GM18907 (cell line): ENCODE measurements around the gene CAPN11.
A peak's percentile ranks its signal among the peaks of the same experiment; 100 is the strongest.
"Not testable (repeated sequence)": the region's sequence is repeated elsewhere in the genome, so short reads cannot be mapped to it uniquely, and the experiment has no call there.

Experiments
- ATAC-seq: cut with Tn5 transposase; IDR thresholded peaks from one replicate; pipeline ENCODE4 v1.9.1; 2021; ENCODE audit warnings: mild to moderate bottlenecking, moderate library complexity; ENCODE audit not compliant: unreplicated experiment

The CAPN11 gene

GRCh38 chr6:44129841-44130322 is 28.7 kb upstream of the CAPN11 start:
- no peak for ATAC-seq

GRCh38 chr6:44131892-44132291 is 26.7 kb upstream of the CAPN11 start:
- no peak for ATAC-seq

GRCh38 chr6:44132476-44132875 is 26.1 kb upstream of the CAPN11 start:
- no peak for ATAC-seq

- ATAC-seq, result no peak
These were observed 25.4 kb upstream of the CAPN11 start for GRCh38 chr6:44133003-44133931.

- ATAC-seq, result no peak
These were observed 24.5 kb upstream of the CAPN11 start for GRCh38 chr6:44133981-44134711.

- no peak for ATAC-seq
These were observed 23.4 kb upstream of the CAPN11 start for GRCh38 chr6:44135173-44135758.

- no peak for ATAC-seq
These were observed 22.7 kb upstream of the CAPN11 start for GRCh38 chr6:44135875-44136274.

GRCh38 chr6:44138717-44139350 is 19.8 kb upstream of the CAPN11 start:
- ATAC-seq, result no peak

- no peak for ATAC-seq
These were observed 19.3 kb upstream of the CAPN11 start for GRCh38 chr6:44139351-44139743.

- no peak for ATAC-seq
These were observed 15.8 kb upstream of the CAPN11 start for GRCh38 chr6:44142835-44143234.

GRCh38 chr6:44143731-44144130 is 14.9 kb upstream of the CAPN11 start:
- ATAC-seq, result no peak

- not testable (repeated sequence) for ATAC-seq
These were observed 14.1 kb upstream of the CAPN11 start for GRCh38 chr6:44144536-44144935.

- no peak for ATAC-seq
These were observed 12.8 kb upstream of the CAPN11 start for GRCh38 chr6:44145839-44146238.

GRCh38 chr6:44146685-44147084 is 11.9 kb upstream of the CAPN11 start:
- no peak for ATAC-seq

- no peak for ATAC-seq
These were observed 11.4 kb upstream of the CAPN11 start for GRCh38 chr6:44147256-44147655.

GRCh38 chr6:44148306-44148705 is 10.3 kb upstream of the CAPN11 start:
- ATAC-seq, result no peak

- ATAC-seq, result no peak
These were observed 9.1 kb upstream of the CAPN11 start for GRCh38 chr6:44149369-44150012.

- no peak for ATAC-seq
These were observed 8.2 kb upstream of the CAPN11 start for GRCh38 chr6:44150317-44150917.

GRCh38 chr6:44151348-44152108 is 7.1 kb upstream of the CAPN11 start:
- ATAC-seq, result peak; percentile 64
